HepG2 (cell line): ENCODE measurements around the gene SURF6. TPM values are rescaled to one million over a fixed set of nuclear protein-coding genes. Genes with fewer than 3 reads are reported as not detected.

Experiments
- CREB1 ChIP-seq, 2 experiments: fragments of 450-650 bp in 1 of 2; IDR thresholded peaks; 2 replicates each; pipeline ENCODE4 v1.6.1; 2016 to 2017; ENCODE audit warnings: control low read depth in 1 of 2, mild to moderate bottlenecking in 1 of 2, missing compliant biosample characterization in 1 of 2, missing genetic modification characterization in 1 of 2
- DNMT1 ChIP-seq: sonication (generic); formaldehyde crosslinking; IDR thresholded peaks from 2 replicates; pipeline ENCODE4 v1.5.1; 2020; ENCODE audit warnings: mild to moderate bottlenecking, missing genetic modification reagents
- DR1 ChIP-seq: sonication (generic); formaldehyde crosslinking; IDR thresholded peaks from 2 replicates; pipeline ENCODE4 v1.8.0; 2021; ENCODE audit warnings: mild to moderate bottlenecking, missing genetic modification reagents, inconsistent platforms
- ELF1 ChIP-seq: sonication (generic); formaldehyde crosslinking; IDR thresholded peaks from 2 replicates; pipeline ENCODE4 v1.4.0; 2020; ENCODE audit warnings: missing genetic modification reagents
- HCFC1 ChIP-seq: fragments of 150-350 bp; IDR thresholded peaks from 2 replicates; pipeline ENCODE4 v1.6.1; 2014; ENCODE audit warnings: low read depth, low read length
- HOXA7 ChIP-seq: sonication (generic); formaldehyde crosslinking; IDR thresholded peaks from 2 replicates; pipeline ENCODE4 v1.8.1; 2022; ENCODE audit warnings: mild to moderate bottlenecking, missing genetic modification reagents, moderate library complexity
- REPIN1 ChIP-seq: sonication (generic); formaldehyde crosslinking; IDR thresholded peaks from 2 replicates; pipeline ENCODE4 v1.8.0; 2022; ENCODE audit warnings: missing genetic modification reagents, low read depth, mild to moderate bottlenecking, borderline replicate concordance
- RNF2 ChIP-seq: fragments of 450-650 bp; conservative IDR thresholded peaks from 2 replicates; pipeline ENCODE4 v1.6.1; 2016; ENCODE audit warnings: low read depth
- SIN3B ChIP-seq: fragments of 150-350 bp; IDR thresholded peaks from 2 replicates; pipeline ENCODE4 v1.6.1; 2014; ENCODE audit warnings: low read length
- SP2 ChIP-seq: sonication (generic); formaldehyde crosslinking; IDR thresholded peaks from 2 replicates; pipeline ENCODE4 v1.5.1; 2020; ENCODE audit warnings: mild to moderate bottlenecking, missing genetic modification reagents
- TAF1 ChIP-seq: sonication (generic); formaldehyde crosslinking; IDR thresholded peaks from 2 replicates; pipeline ENCODE4 v1.4.0; 2020; ENCODE audit warnings: missing genetic modification reagents
- TAF15 ChIP-seq: fragments of 200-400 bp; formaldehyde crosslinking; IDR thresholded peaks from one replicate; pipeline ENCODE4 v1.6.1; 2018; ENCODE audit warnings: mild to moderate bottlenecking, low read depth, low read length; ENCODE audit not compliant: poor library complexity, severe bottlenecking
- ZNF383 ChIP-seq: sonication (generic); formaldehyde crosslinking; IDR thresholded peaks from 2 replicates; pipeline ENCODE4 v1.4.0; 2020; ENCODE audit warnings: missing genetic modification reagents, mild to moderate bottlenecking, borderline replicate concordance
- ZNF598 ChIP-seq: sonication (generic); formaldehyde crosslinking; IDR thresholded peaks from 2 replicates; pipeline ENCODE4 v1.5.1; 2020; ENCODE audit warnings: mild to moderate bottlenecking, missing genetic modification reagents, borderline replicate concordance
- ZSCAN25 ChIP-seq: sonication (generic); formaldehyde crosslinking; IDR thresholded peaks from 2 replicates; pipeline ENCODE4 v1.8.0; 2022; ENCODE audit warnings: mild to moderate bottlenecking, missing genetic modification reagents
- polyA plus RNA-seq, 8 experiments: library from polyadenylated mRNA; depleted of rRNA in 3 of 8; stranded (reverse) in 7 of 8; unstranded in 1 of 8; fragments of >200 nt; fragmentation: Illumina TruSeq in 4 of 8; extraction: Trizol in 4 of 8; gene quantifications; 2 replicates each; pipeline versions ENCODE4 v1.2.1 to v1.2.3, GENCODE V29; 2011 to 2016; ENCODE audit warnings: low read depth in 4 of 8, missing spikeins in 1 of 8, mixed read lengths in 1 of 8; ENCODE audit not compliant: insufficient read depth in 1 of 8
- total RNA-seq, 5 experiments: library from RNA; depleted of rRNA; stranded (reverse); fragments of >200 nt; fragmentation: Illumina TruSeq; extraction: Trizol; gene quantifications; 2 replicates each; pipeline ENCODE4 v1.2.3, GENCODE V29; 2016; ENCODE audit warnings: low read depth in 1 of 5
- TF ChIP-seq, protein P1 (sequence below): sonication (generic); formaldehyde crosslinking; IDR thresholded peaks from 2 replicates; pipeline ENCODE4 v1.5.0; 2020; ENCODE audit warnings: mild to moderate bottlenecking, missing genetic modification reagents, moderate library complexity
- TF ChIP-seq, protein P2 (sequence below): sonication (generic); formaldehyde crosslinking; IDR thresholded peaks from 2 replicates; pipeline ENCODE4 v1.5.1; 2020; ENCODE audit warnings: mild to moderate bottlenecking, missing genetic modification reagents, borderline replicate concordance
- TF ChIP-seq, protein P3 (sequence below): sonication (generic); formaldehyde crosslinking; IDR thresholded peaks from 2 replicates; pipeline ENCODE4 v1.4.0; 2020; ENCODE audit warnings: missing genetic modification reagents, borderline replicate concordance
- TF ChIP-seq, protein P4 (sequence below): sonication (generic); formaldehyde crosslinking; conservative IDR thresholded peaks from 2 replicates; pipeline ENCODE4 v1.8.0; 2022; ENCODE audit warnings: missing genetic modification reagents

SURF6 gene
- total and polyA plus RNA-seq, 2 of the 13 experiments (the other 11 are each of a cell fraction or from before 2014, with no cell fraction given): 5.9 to 14.7 TPM

DNA sequence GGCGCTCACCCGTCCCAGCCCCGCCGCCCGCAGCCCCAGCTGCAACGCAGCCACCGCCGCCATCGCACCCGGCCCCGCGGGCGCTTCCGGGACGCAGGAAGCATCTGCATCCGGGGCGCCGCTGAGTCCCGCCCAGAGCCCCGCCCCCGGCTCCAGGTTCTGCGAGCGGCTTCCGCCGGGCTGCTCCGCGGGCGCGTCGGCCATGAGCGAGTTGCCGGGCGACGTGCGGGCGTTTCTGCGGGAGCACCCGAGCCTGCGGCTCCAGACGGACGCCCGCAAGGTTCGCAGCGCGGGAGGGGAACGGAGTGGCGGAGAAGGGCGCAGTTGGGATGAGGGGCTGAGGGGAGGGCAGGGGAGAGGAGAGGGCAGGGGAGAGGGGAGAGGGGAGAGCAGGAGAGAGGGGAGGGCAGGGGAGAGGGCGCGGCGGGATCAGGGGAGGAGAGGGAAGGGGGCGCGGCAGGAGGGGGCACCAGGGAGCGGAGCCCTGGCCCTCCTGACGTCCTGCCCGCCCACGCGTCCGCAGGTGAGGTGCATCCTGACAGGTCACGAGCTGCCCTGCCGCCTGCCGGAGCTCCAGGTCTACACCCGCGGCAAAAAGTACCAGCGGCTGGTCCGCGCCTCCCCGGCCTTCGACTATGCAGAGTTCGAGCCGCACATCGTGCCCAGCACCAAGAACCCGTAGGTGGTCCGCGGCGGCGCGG, 20.6 kb upstream of the SURF6 start, which contains the start of the genes SURF1 and SURF2 (continued):
- TF ChIP-seq HOXA7 (CRISPR knock-in tag): no peak
- TF ChIP-seq ELF1 (CRISPR knock-in tag): peak; percentile 55
- TF ChIP-seq DR1 (CRISPR knock-in tag): no peak
- TF ChIP-seq SP2 (CRISPR knock-in tag): peak; percentile 58
- 0 out of 2 replicates have a peak, but pooled peaks have one; percentile 23 for TF ChIP-seq DNMT1 (CRISPR knock-in tag)
- no peak for TF ChIP-seq HCFC1
- TF ChIP-seq REPIN1 (CRISPR knock-in tag): no peak
- TF ChIP-seq, protein P1, sequence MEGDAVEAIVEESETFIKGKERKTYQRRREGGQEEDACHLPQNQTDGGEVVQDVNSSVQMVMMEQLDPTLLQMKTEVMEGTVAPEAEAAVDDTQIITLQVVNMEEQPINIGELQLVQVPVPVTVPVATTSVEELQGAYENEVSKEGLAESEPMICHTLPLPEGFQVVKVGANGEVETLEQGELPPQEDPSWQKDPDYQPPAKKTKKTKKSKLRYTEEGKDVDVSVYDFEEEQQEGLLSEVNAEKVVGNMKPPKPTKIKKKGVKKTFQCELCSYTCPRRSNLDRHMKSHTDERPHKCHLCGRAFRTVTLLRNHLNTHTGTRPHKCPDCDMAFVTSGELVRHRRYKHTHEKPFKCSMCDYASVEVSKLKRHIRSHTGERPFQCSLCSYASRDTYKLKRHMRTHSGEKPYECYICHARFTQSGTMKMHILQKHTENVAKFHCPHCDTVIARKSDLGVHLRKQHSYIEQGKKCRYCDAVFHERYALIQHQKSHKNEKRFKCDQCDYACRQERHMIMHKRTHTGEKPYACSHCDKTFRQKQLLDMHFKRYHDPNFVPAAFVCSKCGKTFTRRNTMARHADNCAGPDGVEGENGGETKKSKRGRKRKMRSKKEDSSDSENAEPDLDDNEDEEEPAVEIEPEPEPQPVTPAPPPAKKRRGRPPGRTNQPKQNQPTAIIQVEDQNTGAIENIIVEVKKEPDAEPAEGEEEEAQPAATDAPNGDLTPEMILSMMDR: peak; percentile 48
- TF ChIP-seq TAF1 (CRISPR knock-in tag): peak; percentile 60; the same call in 1 of the 2 replicates
- TF ChIP-seq, protein P2, sequence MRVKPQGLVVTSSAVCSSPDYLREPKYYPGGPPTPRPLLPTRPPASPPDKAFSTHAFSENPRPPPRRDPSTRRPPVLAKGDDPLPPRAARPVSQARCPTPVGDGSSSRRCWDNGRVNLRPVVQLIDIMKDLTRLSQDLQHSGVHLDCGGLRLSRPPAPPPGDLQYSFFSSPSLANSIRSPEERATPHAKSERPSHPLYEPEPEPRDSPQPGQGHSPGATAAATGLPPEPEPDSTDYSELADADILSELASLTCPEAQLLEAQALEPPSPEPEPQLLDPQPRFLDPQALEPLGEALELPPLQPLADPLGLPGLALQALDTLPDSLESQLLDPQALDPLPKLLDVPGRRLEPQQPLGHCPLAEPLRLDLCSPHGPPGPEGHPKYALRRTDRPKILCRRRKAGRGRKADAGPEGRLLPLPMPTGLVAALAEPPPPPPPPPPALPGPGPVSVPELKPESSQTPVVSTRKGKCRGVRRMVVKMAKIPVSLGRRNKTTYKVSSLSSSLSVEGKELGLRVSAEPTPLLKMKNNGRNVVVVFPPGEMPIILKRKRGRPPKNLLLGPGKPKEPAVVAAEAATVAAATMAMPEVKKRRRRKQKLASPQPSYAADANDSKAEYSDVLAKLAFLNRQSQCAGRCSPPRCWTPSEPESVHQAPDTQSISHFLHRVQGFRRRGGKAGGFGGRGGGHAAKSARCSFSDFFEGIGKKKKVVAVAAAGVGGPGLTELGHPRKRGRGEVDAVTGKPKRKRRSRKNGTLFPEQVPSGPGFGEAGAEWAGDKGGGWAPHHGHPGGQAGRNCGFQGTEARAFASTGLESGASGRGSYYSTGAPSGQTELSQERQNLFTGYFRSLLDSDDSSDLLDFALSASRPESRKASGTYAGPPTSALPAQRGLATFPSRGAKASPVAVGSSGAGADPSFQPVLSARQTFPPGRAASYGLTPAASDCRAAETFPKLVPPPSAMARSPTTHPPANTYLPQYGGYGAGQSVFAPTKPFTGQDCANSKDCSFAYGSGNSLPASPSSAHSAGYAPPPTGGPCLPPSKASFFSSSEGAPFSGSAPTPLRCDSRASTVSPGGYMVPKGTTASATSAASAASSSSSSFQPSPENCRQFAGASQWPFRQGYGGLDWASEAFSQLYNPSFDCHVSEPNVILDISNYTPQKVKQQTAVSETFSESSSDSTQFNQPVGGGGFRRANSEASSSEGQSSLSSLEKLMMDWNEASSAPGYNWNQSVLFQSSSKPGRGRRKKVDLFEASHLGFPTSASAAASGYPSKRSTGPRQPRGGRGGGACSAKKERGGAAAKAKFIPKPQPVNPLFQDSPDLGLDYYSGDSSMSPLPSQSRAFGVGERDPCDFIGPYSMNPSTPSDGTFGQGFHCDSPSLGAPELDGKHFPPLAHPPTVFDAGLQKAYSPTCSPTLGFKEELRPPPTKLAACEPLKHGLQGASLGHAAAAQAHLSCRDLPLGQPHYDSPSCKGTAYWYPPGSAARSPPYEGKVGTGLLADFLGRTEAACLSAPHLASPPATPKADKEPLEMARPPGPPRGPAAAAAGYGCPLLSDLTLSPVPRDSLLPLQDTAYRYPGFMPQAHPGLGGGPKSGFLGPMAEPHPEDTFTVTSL (CRISPR knock-in tag): no peak
- peak; percentile 55; the same call in 1 of the 2 replicates for TF ChIP-seq SIN3B
- TF ChIP-seq CREB1 (IDR thresholded peaks at IDR 0.05): 0 out of 2 replicates have a peak, but pooled peaks have one; percentile 1
- no peak for TF ChIP-seq CREB1 (CRISPR knock-in tag; IDR thresholded peaks at IDR 0.05)
- TF ChIP-seq ZNF598 (CRISPR knock-in tag): 0 out of 2 replicates have a peak, but pooled peaks have one; percentile 47
- no peak for TF ChIP-seq TAF15
- TF ChIP-seq, protein P3, sequence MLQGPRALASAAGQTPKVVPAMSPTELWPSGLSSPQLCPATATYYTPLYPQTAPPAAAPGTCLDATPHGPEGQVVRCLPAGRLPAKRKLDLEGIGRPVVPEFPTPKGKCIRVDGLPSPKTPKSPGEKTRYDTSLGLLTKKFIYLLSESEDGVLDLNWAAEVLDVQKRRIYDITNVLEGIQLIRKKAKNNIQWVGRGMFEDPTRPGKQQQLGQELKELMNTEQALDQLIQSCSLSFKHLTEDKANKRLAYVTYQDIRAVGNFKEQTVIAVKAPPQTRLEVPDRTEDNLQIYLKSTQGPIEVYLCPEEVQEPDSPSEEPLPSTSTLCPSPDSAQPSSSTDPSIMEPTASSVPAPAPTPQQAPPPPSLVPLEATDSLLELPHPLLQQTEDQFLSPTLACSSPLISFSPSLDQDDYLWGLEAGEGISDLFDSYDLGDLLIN (CRISPR knock-in tag): no peak
- no peak for TF ChIP-seq ZNF383 (CRISPR knock-in tag)
- TF ChIP-seq, protein P4, sequence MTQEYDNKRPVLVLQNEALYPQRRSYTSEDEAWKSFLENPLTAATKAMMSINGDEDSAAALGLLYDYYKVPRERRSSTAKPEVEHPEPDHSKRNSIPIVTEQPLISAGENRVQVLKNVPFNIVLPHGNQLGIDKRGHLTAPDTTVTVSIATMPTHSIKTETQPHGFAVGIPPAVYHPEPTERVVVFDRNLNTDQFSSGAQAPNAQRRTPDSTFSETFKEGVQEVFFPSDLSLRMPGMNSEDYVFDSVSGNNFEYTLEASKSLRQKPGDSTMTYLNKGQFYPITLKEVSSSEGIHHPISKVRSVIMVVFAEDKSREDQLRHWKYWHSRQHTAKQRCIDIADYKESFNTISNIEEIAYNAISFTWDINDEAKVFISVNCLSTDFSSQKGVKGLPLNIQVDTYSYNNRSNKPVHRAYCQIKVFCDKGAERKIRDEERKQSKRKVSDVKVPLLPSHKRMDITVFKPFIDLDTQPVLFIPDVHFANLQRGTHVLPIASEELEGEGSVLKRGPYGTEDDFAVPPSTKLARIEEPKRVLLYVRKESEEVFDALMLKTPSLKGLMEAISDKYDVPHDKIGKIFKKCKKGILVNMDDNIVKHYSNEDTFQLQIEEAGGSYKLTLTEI (CRISPR knock-in tag): no peak
- TF ChIP-seq ZSCAN25 (CRISPR knock-in tag): peak; percentile 99
- TF ChIP-seq RNF2: no peak
